ENCODE data around the gene TYMP.
A peak's percentile ranks its signal among the peaks of the same experiment; 100 is the strongest.

The TYMP gene

GRCh38 chr22:50526108-50526833 is 3.5 kb downstream of the TYMP start:
- peak; percentile 80 for DNase-seq
- no peaks in the 10 kb centered on the region for H3K9me3 ChIP-seq (replicated peaks; ENCODE audit: insufficient read depth, low read length)
- H2AFZ ChIP-seq (ENCODE audit: low read length): peak overlapping the region; percentile 23; the same call in 1 of the 2 replicates
- peaks cover 36% of the 10 kb centered on the region for H3K79me2 ChIP-seq (ENCODE audit: low read length)
- peak overlapping the region; percentile 87 for H3K27ac ChIP-seq (ENCODE audit: low read length)
- no peaks in the 10 kb centered on the region for H3K36me3 ChIP-seq (replicated peaks; ENCODE audit: insufficient read depth, low read length)
- peak overlapping the region; percentile 88 for H3K4me3 ChIP-seq (ENCODE audit: low read length)
- TF ChIP-seq EZH2 (optimal IDR thresholded peaks at IDR 0.05; ENCODE audit: low read depth, low read length) (no peak), EZH2phosphoT487 (IDR thresholded peaks at IDR 0.05; ENCODE audit: low read length) (no peak), CTCF (IDR thresholded peaks at IDR 0.05; ENCODE audit: low read length) (peak; percentile 71)
- peaks cover 4% of the 10 kb centered on the region; the same call in 1 of the 2 replicates for H3K27me3 ChIP-seq (replicated peaks; ENCODE audit: insufficient read depth, low read length)
- H3K9ac ChIP-seq (ENCODE audit: low read length): peak overlapping the region; percentile 92
- peaks cover 26% of the 10 kb centered on the region for H3K4me1 ChIP-seq (ENCODE audit: low read length)
- peak overlapping the region; percentile 91 for H3K4me2 ChIP-seq (ENCODE audit: low read depth, low read length)
- H4K20me1 ChIP-seq (ENCODE audit: insufficient read depth, low read length): no peaks in the 10 kb centered on the region
- H3K9me2 ChIP-seq (replicated peaks; ENCODE audit: insufficient read depth, low read length): no peaks in the 10 kb centered on the region
- H3F3A ChIP-seq (ENCODE audit: insufficient read depth, low read length): peaks cover 26% of the 10 kb centered on the region

GRCh38 chr22:50525858-50526107 is 4.0 kb downstream of the TYMP start:
- no peaks in the 10 kb centered on the region for H3K36me3 ChIP-seq (replicated peaks; ENCODE audit: insufficient read depth, low read length)
- peaks cover 26% of the 10 kb centered on the region for H3F3A ChIP-seq (ENCODE audit: insufficient read depth, low read length)

GRCh38 chr22:50525104-50525857 is 4.5 kb downstream of the TYMP start, which contains the start of gene SCO2:
Gene SCO2 (minus strand): TSS chr22:50525598. CDS start chr22:50524411, 1,187 bp downstream.
- Histone ChIP-seq H3K36me3 (replicated peaks; ENCODE audit: insufficient read depth, low read length) (no peaks in the 10 kb centered on the region), H4K20me1 (ENCODE audit: insufficient read depth, low read length) (no peaks in the 10 kb centered on the region), H2AFZ (ENCODE audit: low read length) (peak within 1 kb of the TSS; percentile 54), H3K4me1 (ENCODE audit: low read length) (peaks cover 19% of the 10 kb centered on the region), H3K9me3 (replicated peaks; ENCODE audit: insufficient read depth, low read length) (no peaks in the 10 kb centered on the region), H3K79me2 (ENCODE audit: low read length) (peaks cover 39% of the 10 kb centered on the region), H3K4me3 (ENCODE audit: low read length) (peak within 1 kb of the TSS; percentile 88), H3K9ac (ENCODE audit: low read length) (peak within 1 kb of the TSS; percentile 92), H3K4me2 (ENCODE audit: low read depth, low read length) (peak within 1 kb of the TSS; percentile 91), H3K27me3 (replicated peaks; ENCODE audit: insufficient read depth, low read length) (no peaks in the 10 kb centered on the region), H3K9me2 (replicated peaks; ENCODE audit: insufficient read depth, low read length) (no peaks in the 10 kb centered on the region), H3K27ac (ENCODE audit: low read length) (peak within 1 kb of the TSS; percentile 87), H3F3A (ENCODE audit: insufficient read depth, low read length) (peaks cover 26% of the 10 kb centered on the region)
- TF ChIP-seq EZH2phosphoT487 (IDR thresholded peaks at IDR 0.05; ENCODE audit: low read length): no peak
- TF ChIP-seq EZH2 (optimal IDR thresholded peaks at IDR 0.05; ENCODE audit: low read depth, low read length): no peak
- peak; percentile 42 for TF ChIP-seq CTCF (IDR thresholded peaks at IDR 0.05; ENCODE audit: low read length)
- DNase-seq: peak; percentile 97

More at GRCh38 chr22:50525858-50526107, 4.0 kb downstream of the TYMP start:
- Histone ChIP-seq H3K9me3 (replicated peaks; ENCODE audit: insufficient read depth, low read length) (no peaks in the 10 kb centered on the region), H2AFZ (ENCODE audit: low read length) (peak overlapping the region; percentile 23; the same call in 1 of the 2 replicates), H3K9ac (ENCODE audit: low read length) (peak overlapping the region; percentile 92), H3K4me1 (ENCODE audit: low read length) (peaks cover 23% of the 10 kb centered on the region), H3K27me3 (replicated peaks; ENCODE audit: insufficient read depth, low read length) (no peaks in the 10 kb centered on the region), H3K27ac (ENCODE audit: low read length) (peak overlapping the region; percentile 87), H3K9me2 (replicated peaks; ENCODE audit: insufficient read depth, low read length) (no peaks in the 10 kb centered on the region), H4K20me1 (ENCODE audit: insufficient read depth, low read length) (no peaks in the 10 kb centered on the region), H3K79me2 (ENCODE audit: low read length) (peaks cover 39% of the 10 kb centered on the region), H3K4me3 (ENCODE audit: low read length) (peak overlapping the region; percentile 88), H3K4me2 (ENCODE audit: low read depth, low read length) (peak overlapping the region; percentile 91; the same call in 1 of the 2 replicates)
- no peak for DNase-seq
- no peak for TF ChIP-seq EZH2phosphoT487 (IDR thresholded peaks at IDR 0.05; ENCODE audit: low read length)
- no peak for TF ChIP-seq EZH2 (optimal IDR thresholded peaks at IDR 0.05; ENCODE audit: low read depth, low read length)
- no peak for TF ChIP-seq CTCF (IDR thresholded peaks at IDR 0.05; ENCODE audit: low read length)
